HG02588 (cell line): Measurements from ENCODE around the gene PLEKHM3.

Source experiments
- ATAC-seq: cut with Tn5 transposase; IDR thresholded peaks from one replicate; pipeline ENCODE4 v1.9.1; 2021; ENCODE audit warnings: mild to moderate bottlenecking, moderate library complexity; ENCODE audit not compliant: unreplicated experiment

PLEKHM3 gene

DNA sequence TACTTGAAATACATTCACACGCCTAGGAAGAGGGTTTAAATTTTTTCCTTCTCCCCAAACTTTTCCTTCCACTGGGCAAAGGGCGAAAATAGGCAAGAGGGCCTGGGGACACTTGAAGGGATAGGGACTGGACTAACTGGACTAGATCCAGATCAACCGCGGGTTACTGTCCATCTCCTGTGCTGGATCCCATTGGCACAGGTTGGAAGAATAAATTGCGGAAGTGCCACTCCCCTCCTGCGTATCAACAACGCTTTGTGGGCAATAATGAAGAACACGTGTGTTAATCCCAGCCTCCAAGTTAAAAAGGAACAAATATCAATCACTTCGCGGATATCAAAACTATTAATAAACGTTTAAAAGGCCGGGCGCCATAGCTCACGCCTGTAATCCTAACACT is 253.9 kb downstream of the PLEKHM3 start:
- ATAC-seq, result no peak
